Caco-2 (cell line): Measurements from ENCODE around the gene APOC4. TPM values are rescaled to one million over a fixed set of nuclear protein-coding genes. Genes with fewer than 3 reads are reported as not detected.

ENCODE experiments used
- BruUV-seq: library from RNA; stranded (reverse); fragments of 400-500 nt; replicated peaks from 2 replicates; lab custom pipeline; 2021; lab: Mats Ljungman, UMichigan
- CTCF ChIA-PET: fragments of 300-600 bp; sonication (Branson Sonifier 250); formaldehyde crosslinking; loops from one replicate; lab custom pipeline; 2022; ENCODE audit warnings: antibody characterized with exemption; lab: Charles Lee
- POLR2A ChIA-PET: fragments of 300-600 bp; sonication (Branson Sonifier 250); formaldehyde crosslinking; loops from one replicate; lab custom pipeline; 2022; ENCODE audit warnings: antibody characterized with exemption; lab: Charles Lee
- DNase-seq, 2 experiments: peaks; one replicate each; pipeline versions ENCODE4 v3.0.0 to v3.0.0-alpha.2; 2020 to 2022
- H3K27me3 ChIP-seq: replicated peaks from 2 replicates; pipeline ENCODE4 v1.6.0; 2011; ENCODE audit warnings: low read length; ENCODE audit not compliant: control insufficient read depth, insufficient read depth
- H3K36me3 ChIP-seq: 2 replicates; pipeline ENCODE4 v1.5.1; 2011; ENCODE audit warnings: low read length; ENCODE audit not compliant: control insufficient read depth, insufficient read depth
- H3K4me1 ChIP-seq: fragments of 250-450 bp; sonication (Bioruptor Pico); 2 replicates; pipeline ENCODE4 v1.5.1; 2020; ENCODE audit warnings: mild to moderate bottlenecking
- H3K4me3 ChIP-seq: 2 replicates; pipeline ENCODE4 v1.5.1; 2011; ENCODE audit warnings: low read depth, mild to moderate bottlenecking, control low read depth, low read length
- H3K9me3 ChIP-seq: fragments of 250-450 bp; sonication (Bioruptor Pico); 2 replicates; pipeline ENCODE4 v1.5.1; 2020; ENCODE audit warnings: mild to moderate bottlenecking, moderate library complexity
- H3K27ac Mint-ChIP-seq: one replicate; pipeline ENCODE4 v1.8.0; 2022; ENCODE audit warnings: mixed read lengths; ENCODE audit not compliant: unreplicated experiment
- H3K27me3 Mint-ChIP-seq: one replicate; pipeline ENCODE4 v1.8.0; 2022; ENCODE audit warnings: mixed read lengths; ENCODE audit not compliant: insufficient read depth, unreplicated experiment
- H3K36me3 Mint-ChIP-seq: one replicate; pipeline ENCODE4 v1.8.0; 2022; ENCODE audit warnings: mild to moderate bottlenecking, mixed read lengths; ENCODE audit not compliant: insufficient read depth, unreplicated experiment
- H3K4me1 Mint-ChIP-seq: one replicate; pipeline ENCODE4 v1.8.0; 2022; ENCODE audit warnings: low read depth, mixed read lengths; ENCODE audit not compliant: unreplicated experiment
- H3K4me3 Mint-ChIP-seq: one replicate; pipeline ENCODE4 v1.8.0; 2022; ENCODE audit warnings: mild to moderate bottlenecking, moderate library complexity, mixed read lengths; ENCODE audit not compliant: unreplicated experiment
- H3K9me3 Mint-ChIP-seq: one replicate; pipeline ENCODE4 v1.8.0; 2022; ENCODE audit warnings: mixed read lengths; ENCODE audit not compliant: unreplicated experiment
- CTCF ChIP-seq, 2 experiments: fragments of 200-600 bp in 1 of 2; IDR thresholded peaks; 1 replicate in 1 of 2; 2 replicates in 1 of 2; pipeline versions ENCODE4 v1.5.1 to v1.8.0; 2011 to 2022; ENCODE audit warnings: antibody characterized with exemption in 1 of 2, control low read depth in 1 of 2, inconsistent platforms in 1 of 2, low read depth in 1 of 2, low read length in 1 of 2, mild to moderate bottlenecking in 1 of 2, moderate library complexity in 1 of 2; ENCODE audit not compliant: insufficient read depth in 1 of 2, severe bottlenecking in 1 of 2, unreplicated experiment in 1 of 2
- intact Hi-C: fragments of 100-400 bp; cut with micrococcal nuclease; formaldehyde crosslinking; loops from one replicate; pipeline ENCODE4 v1.10.0; 2022; ENCODE audit not compliant: unreplicated experiment
- total RNA-seq: library from RNA; stranded (reverse); gene quantifications from 2 replicates; pipeline ENCODE4 v1.2.3, GENCODE V29; 2022

The APOC4 gene
- total RNA-seq, 1 experiment from 2014 or later: not detected

GRCh38 chr19:44990459-44990858, 48.4 kb downstream of the APOC4 start:
- Mint-ChIP-seq H3K27me3 (no peaks in the 10 kb centered on the region), H3K36me3 (peaks cover 37% of the 10 kb centered on the region), H3K9me3 (no peaks in the 10 kb centered on the region), H3K4me3 (no peak overlapping the region), H3K27ac (no peak overlapping the region), H3K4me1 (no peaks in the 10 kb centered on the region)
- Histone ChIP-seq H3K36me3 (peaks cover 3% of the 10 kb centered on the region), H3K9me3 (no peaks in the 10 kb centered on the region), H3K4me3 (no peak overlapping the region), H3K27me3 (no peaks in the 10 kb centered on the region), H3K4me1 (no peaks in the 10 kb centered on the region)
- TF ChIP-seq CTCF (IDR thresholded peaks at IDR 0.05; ENCODE audit: insufficient read depth in 1 of 2, low read depth in 1 of 2, low read length in 1 of 2, severe bottlenecking in 1 of 2, unreplicated experiment in 1 of 2): no peak
- ChIA-PET CTCF (no interaction called here), POLR2A (no interaction called here)
- no TSS peak for BruUV-seq
- DNase-seq: no peak
- intact Hi-C loops: no loop called here

GRCh38 chr19:44990966-44991365, 48.9 kb downstream of the APOC4 start:
- Mint-ChIP-seq H3K9me3 (no peaks in the 10 kb centered on the region), H3K27me3 (no peaks in the 10 kb centered on the region), H3K4me1 (no peaks in the 10 kb centered on the region), H3K36me3 (peaks cover 35% of the 10 kb centered on the region), H3K4me3 (no peak overlapping the region), H3K27ac (no peak overlapping the region)
- H3K27me3 ChIP-seq: no peaks in the 10 kb centered on the region
- ChIA-PET CTCF (no interaction called here), POLR2A (no interaction called here)
- H3K4me1 ChIP-seq: no peaks in the 10 kb centered on the region
- no peaks in the 10 kb centered on the region; the same call in 1 of the 2 replicates for H3K36me3 ChIP-seq
- intact Hi-C loops: no loop called here
- no peak for TF ChIP-seq CTCF (IDR thresholded peaks at IDR 0.05; ENCODE audit: insufficient read depth in 1 of 2, low read depth in 1 of 2, low read length in 1 of 2, severe bottlenecking in 1 of 2, unreplicated experiment in 1 of 2)
- H3K9me3 ChIP-seq: no peaks in the 10 kb centered on the region
- DNase-seq: no peak
- BruUV-seq: no TSS peak
- no peak overlapping the region for H3K4me3 ChIP-seq

- H3K4me3 Mint-ChIP-seq: no peak overlapping the region
- H3K36me3 Mint-ChIP-seq: peaks cover 23% of the 10 kb centered on the region
- H3K9me3 ChIP-seq: no peaks in the 10 kb centered on the region
- H3K9me3 Mint-ChIP-seq: no peaks in the 10 kb centered on the region
- H3K4me1 Mint-ChIP-seq: no peaks in the 10 kb centered on the region
- ChIA-PET POLR2A (no interaction called here), CTCF (interaction anchor here (0.6 to 0.7 kb wide), 2 partner anchors 16 to 67 kb away, joined by 3 read pairs; no protein-coding TSS in a partner anchor)
- no peak for TF ChIP-seq CTCF (IDR thresholded peaks at IDR 0.05; ENCODE audit: insufficient read depth in 1 of 2, low read depth in 1 of 2, low read length in 1 of 2, severe bottlenecking in 1 of 2, unreplicated experiment in 1 of 2)
- no peak overlapping the region for H3K4me3 ChIP-seq
- H3K4me1 ChIP-seq: no peaks in the 10 kb centered on the region
- DNase-seq: no peak
- no peaks in the 10 kb centered on the region; the same call in 1 of the 2 replicates for H3K36me3 ChIP-seq
- no peaks in the 10 kb centered on the region for H3K27me3 ChIP-seq
- intact Hi-C loops: no loop called here
- H3K27me3 Mint-ChIP-seq: no peaks in the 10 kb centered on the region
- TSS peak; percentile 51 for BruUV-seq
- H3K27ac Mint-ChIP-seq: no peak overlapping the region
These were observed 50.5 kb downstream of the APOC4 start for GRCh38 chr19:44992336-44993163.
